Adrenal gland (tissue), 12 donors: ENCODE measurements around the gene ASPN. TPM values are rescaled to one million over a fixed set of nuclear protein-coding genes. Genes with fewer than 3 reads are reported as not detected.

Experiments
- DNase-seq, 7 donors: peaks; one replicate each; pipeline ENCODE4 v3.0.0-alpha.2; 2019 to 2020
- H3K27ac ChIP-seq, 5 donors: fragments of 200-600 bp; sonication (generic) in 4 of 5; 1 replicate in 3 of 5; 2 replicates in 2 of 5; pipeline versions ENCODE4 v1.5.1 to v1.8.0; 2016 to 2020; ENCODE audit warnings: mild to moderate bottlenecking in 1 of 5
- H3K27me3 ChIP-seq: fragments of 200-600 bp; 2 replicates; pipeline ENCODE4 v1.8.0; 2021
- H3K36me3 ChIP-seq, 2 donors: fragments of 200-600 bp; replicated peaks in 1 of 2; 1 replicate in 1 of 2; 2 replicates in 1 of 2; pipeline versions ENCODE4 v1.5.1 to v1.8.0; 2018 to 2022
- H3K4me1 ChIP-seq, 2 donors: fragments of 200-600 bp; replicated peaks in 1 of 2; 1 replicate in 1 of 2; 2 replicates in 1 of 2; pipeline versions ENCODE4 v1.5.1 to v1.8.0; 2018 to 2021
- H3K4me3 ChIP-seq, 4 donors: fragments of 200-600 bp; sonication (generic) in 3 of 4; one replicate each; pipeline ENCODE4 v1.5.1; 2016 to 2018
- H3K9me3 ChIP-seq, 3 donors: fragments of 200-600 bp; sonication (generic) in 1 of 3; replicated peaks in 1 of 3; 1 replicate in 2 of 3; 2 replicates in 1 of 3; pipeline versions ENCODE4 v1.5.1 to v1.8.0; 2016 to 2021
- CTCF ChIP-seq, 6 experiments: fragments of 450-650 bp in 4 of 6; fragments of 200-600 bp in 2 of 6; sonication (generic) in 1 of 6; IDR thresholded peaks; 1 replicate in 5 of 6; 2 replicates in 1 of 6; pipeline versions ENCODE4 v1.5.1 to v1.8.0; 2016 to 2021; ENCODE audit warnings: antibody characterized with exemption in 6 of 6, mild to moderate bottlenecking in 2 of 6, moderate library complexity in 1 of 6
- POLR2A ChIP-seq, 2 donors: fragments of 450-650 bp; IDR thresholded peaks; one replicate each; pipeline ENCODE4 v1.6.1; 2017; ENCODE audit warnings: antibody characterized with exemption in 2 of 2, mild to moderate bottlenecking in 2 of 2, moderate library complexity in 1 of 2
- WGBS, 4 donors: extraction: QIAGEN DNeasy Blood & Tissue Kit in 2 of 4; methylation state at CpG; one replicate each; pipeline versions ENCODE4 v1.1.5 to v1.1.7; 2013 to 2017; 5-methylcytosine and 5-hydroxymethylcytosine counted together
- intact Hi-C, 2 donors: fragments of 100-400 bp; cut with DNase I; formaldehyde crosslinking; loops; one replicate each; pipeline versions ENCODE4 v1.14.1 to v1.15.0; 2022 to 2023
- polyA plus RNA-seq, 3 donors: library from polyadenylated mRNA; stranded (reverse); fragments of 200-250 nt in 2 of 3; fragments of 350-450 nt in 1 of 3; fragmentation: Illumina TruSeq in 1 of 3; extraction: RNeasy Lipid Tissue Mini Kit (QIAGEN cat#74804) in 1 of 3; gene quantifications; one replicate each; pipeline ENCODE4 v1.2.3, GENCODE V29; 2013 to 2014
- total RNA-seq, 9 donors: library from RNA; depleted of rRNA in 4 of 9; stranded (reverse); fragments of >200 nt in 4 of 9; fragments of 120-200 nt in 1 of 9; fragmentation: NEBNext Ultra II Directional in 1 of 9; extraction: Animal tissue kit (Norgen Biotek cat#: 25700) in 1 of 9; gene quantifications; one replicate each; pipeline versions ENCODE4 v1.1.0 to v1.2.4, GENCODE V29; 2013 to 2023
- donor health status: healthy with polysubstance abuse.
- donor health status: Bipolar disorder and iron deficiency.
- donor health status: DM: yes; HTN: yes; CAD: no.
- donor health status: DM: no; HTN: no; CAD: no.
- donor health status: DM: no; HTN: no; CAD: no.
- donor health status: DM: yes; HTN: yes; CAD: no.

The ASPN gene
- total and polyA plus RNA-seq, 12 donors = 1.7 to 12.4 (median 5.4) TPM

DNA sequence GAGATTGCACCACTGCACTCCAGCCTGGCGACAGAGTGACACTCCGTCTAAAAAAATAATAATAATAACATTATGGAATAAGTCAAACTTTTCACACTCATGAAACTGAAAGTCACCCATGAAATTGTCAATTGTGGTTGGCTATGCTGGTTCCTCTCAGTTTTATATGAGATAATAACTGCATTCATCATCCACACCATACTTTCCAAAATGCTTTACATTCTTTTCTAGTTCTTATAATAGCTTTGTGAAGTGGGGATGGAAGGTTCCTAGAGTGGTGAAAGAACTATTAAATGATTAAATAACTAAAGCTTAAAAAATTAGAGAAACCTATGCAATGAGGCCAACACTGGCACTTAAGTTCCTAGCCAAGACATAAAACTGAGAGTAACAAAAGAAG lies 12.6 kb upstream of the ASPN start:
- no peaks in the 10 kb centered on the region for H3K36me3 ChIP-seq
- WGBS, 4 donors = 80 to 96% (median 94%) methylated on average over 2 of the region's 2 CpGs
- no peak for TF ChIP-seq CTCF (IDR thresholded peaks at IDR 0.05)
- TF ChIP-seq POLR2A (IDR thresholded peaks at IDR 0.05) = no peak
- no peaks in the 10 kb centered on the region for H3K4me1 ChIP-seq
- H3K27ac ChIP-seq = no peak overlapping the region
- no peaks in the 10 kb centered on the region for H3K27me3 ChIP-seq
- H3K4me3 ChIP-seq = no peak overlapping the region
- DNase-seq = no peak
- no peaks in the 10 kb centered on the region for H3K9me3 ChIP-seq
- intact Hi-C loops = no loop called here

DNA sequence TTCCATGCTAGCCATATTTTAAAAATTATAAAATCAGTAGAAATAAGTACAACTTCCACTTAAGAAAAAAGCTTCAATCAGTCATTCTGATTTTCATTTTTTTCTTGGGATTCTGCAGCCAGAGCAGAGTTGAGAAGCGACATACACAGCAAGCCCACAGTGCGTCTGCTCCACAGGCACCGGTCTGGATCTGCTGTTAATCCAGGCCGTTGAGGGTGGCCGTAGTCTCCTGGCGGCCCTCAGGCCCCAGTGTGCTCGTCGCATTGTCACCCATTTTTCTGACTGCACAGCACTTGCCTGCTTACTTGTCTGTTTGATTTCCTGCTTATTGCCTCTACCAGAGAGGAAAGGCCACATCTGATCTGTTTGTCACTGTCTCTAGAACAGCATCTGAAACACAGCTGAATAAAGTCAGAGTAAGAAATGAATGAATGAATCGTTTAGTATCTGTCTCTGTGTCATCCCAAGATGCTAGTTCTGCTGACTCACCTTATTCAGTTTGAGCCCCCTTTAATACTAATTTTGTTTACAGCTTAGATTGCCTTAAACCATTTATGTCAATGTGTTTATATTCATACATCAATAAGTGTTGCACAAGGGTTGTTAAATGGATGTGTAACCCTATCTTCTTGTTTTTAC lies 11.6 kb upstream of the ASPN start:
- peak overlapping the region in 1 of 5 donors; percentile 24 for H3K27ac ChIP-seq
- 86 to 93% (median 87%) methylated on average over 9 of the region's 9 CpGs for WGBS, 4 donors
- TF ChIP-seq CTCF (IDR thresholded peaks at IDR 0.05) (no peak), POLR2A (IDR thresholded peaks at IDR 0.05) (no peak)
- intact Hi-C loops = no loop called here
- H3K4me3 ChIP-seq = no peak overlapping the region
- H3K4me1 ChIP-seq = no peaks in the 10 kb centered on the region
- no peaks in the 10 kb centered on the region for H3K9me3 ChIP-seq
- H3K36me3 ChIP-seq = no peaks in the 10 kb centered on the region
- no peaks in the 10 kb centered on the region for H3K27me3 ChIP-seq
- DNase-seq = no peak

- DNase-seq = no peak
These were observed 10.6 kb upstream of the ASPN start for GRCh38 chr9:92492781-92493401.

More at GRCh38 chr9:92492781-92493401, 10.6 kb upstream of the ASPN start:
- peak overlapping the region in 1 of 5 donors; percentile 24 for H3K27ac ChIP-seq
- no peaks in the 10 kb centered on the region for H3K27me3 ChIP-seq
- 60 to 92% (median 86%) methylated on average over 3 of the region's 3 CpGs for WGBS, 4 donors
- H3K4me3 ChIP-seq = no peak overlapping the region
- TF ChIP-seq POLR2A (IDR thresholded peaks at IDR 0.05) (no peak), CTCF (IDR thresholded peaks at IDR 0.05) (no peak)
- no peaks in the 10 kb centered on the region for H3K4me1 ChIP-seq
- no peaks in the 10 kb centered on the region for H3K36me3 ChIP-seq
- intact Hi-C loops = no loop called here
- H3K9me3 ChIP-seq = no peaks in the 10 kb centered on the region
